ENCODE results near the gene ANKRD36B.
A peak's percentile ranks its signal among the peaks of the same experiment; 100 is the strongest.
"Not testable (repeated sequence)": the region's sequence is repeated elsewhere in the genome, so short reads cannot be mapped to it uniquely, and the experiment has no call there.

ANKRD36B gene
- 18.3 to 151 (median 54.0) reads per million in 9 experiments for total RNA-seq

DNA sequence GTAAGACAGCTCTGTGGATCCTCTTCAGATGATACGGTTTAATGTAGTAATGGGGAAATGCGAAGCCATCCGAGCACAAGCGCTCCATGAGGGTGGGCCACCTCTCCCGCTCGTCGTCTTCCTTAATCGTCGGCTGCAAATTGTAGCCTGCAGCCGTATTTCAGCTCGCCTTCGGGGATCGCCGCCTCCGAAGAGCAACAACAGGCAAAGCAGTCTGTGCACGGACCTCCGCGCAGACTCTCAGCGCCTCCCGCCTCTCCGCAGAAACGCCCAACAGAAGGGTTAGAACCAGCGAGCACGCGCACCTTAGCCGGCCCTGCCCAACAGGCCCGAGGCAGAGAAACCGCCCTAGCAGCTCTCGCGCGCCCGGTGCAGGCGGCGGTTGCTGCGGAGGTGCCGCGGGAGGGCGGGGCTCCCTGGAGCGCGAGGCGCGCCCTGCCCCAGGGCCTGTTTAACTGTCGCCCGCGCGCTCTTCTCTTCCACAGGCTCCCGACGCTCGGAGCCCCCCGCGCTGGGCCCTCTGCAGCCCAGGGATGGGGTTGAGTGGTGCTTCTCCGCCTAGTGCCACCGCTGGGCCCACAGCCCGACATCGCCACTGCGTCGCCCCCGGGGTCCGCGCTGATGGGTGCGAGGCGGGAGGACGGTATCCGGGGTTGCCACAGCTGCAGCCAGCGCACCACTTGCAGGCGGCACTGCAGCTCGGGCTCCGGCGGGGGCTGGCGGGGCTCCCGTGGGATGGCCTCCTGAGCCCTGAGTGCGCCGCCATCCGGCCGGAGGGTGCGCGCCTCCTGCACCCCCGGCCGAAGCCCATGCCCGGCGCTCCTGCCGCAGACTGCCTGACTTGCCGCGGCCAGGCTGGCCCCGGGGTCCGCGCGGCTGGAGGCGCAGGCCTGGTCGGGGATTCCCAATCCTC lies at the start of gene ANKRD36B:
Gene ANKRD36B, minus strand, starts transcription at position 280 of the 913 bp plus-strand sequence. Its CDS starts 192 bp downstream, at position 88.
- peak within 1 kb of the TSS; percentile 93 to 96 for H3K27ac Mint-ChIP-seq
- not testable (repeated sequence) for H3K4me1 Mint-ChIP-seq (ENCODE audit: low read depth in 2 of 2); H3K9me3 Mint-ChIP-seq; H3K36me3 Mint-ChIP-seq (ENCODE audit: insufficient read depth)
- peak within 1 kb of the TSS; percentile 93 to 96 for H3K4me3 Mint-ChIP-seq
- peaks cover 12% of the 10 kb centered on the region in 2 donors for H3K27me3 Mint-ChIP-seq
- DNase-seq (peak; percentile 45 to 57 (median 46)), ATAC-seq (replicated peaks) (peak; percentile 71)

DNA sequence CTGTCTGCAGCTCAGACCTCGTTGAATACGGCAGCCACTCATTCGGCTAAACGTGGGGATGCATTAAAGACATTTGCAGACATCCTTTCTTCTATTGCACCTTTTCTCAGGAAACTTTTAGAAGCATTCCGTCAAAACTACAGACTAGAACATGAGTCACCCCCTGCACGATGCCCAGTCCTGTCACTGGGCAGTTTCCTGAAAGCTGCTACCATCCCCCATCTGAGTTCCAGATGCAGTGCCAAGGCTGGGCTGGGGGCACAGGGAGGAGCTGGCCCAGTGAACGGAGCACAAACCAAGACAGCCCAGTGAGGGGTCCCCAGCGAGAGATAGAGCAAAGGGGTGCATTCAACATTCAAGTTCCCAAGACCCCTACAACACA lies 36.4 kb upstream of the ANKRD36B start:
- not testable (repeated sequence) for H3K27ac Mint-ChIP-seq; DNase-seq; H3K4me3 Mint-ChIP-seq; H3K9me3 Mint-ChIP-seq; H3K4me1 Mint-ChIP-seq (ENCODE audit: low read depth in 2 of 2); H3K36me3 Mint-ChIP-seq (ENCODE audit: insufficient read depth); ATAC-seq (replicated peaks)
- peaks cover 5 to 29% of the 10 kb centered on the region in 2 donors for H3K27me3 Mint-ChIP-seq

DNA sequence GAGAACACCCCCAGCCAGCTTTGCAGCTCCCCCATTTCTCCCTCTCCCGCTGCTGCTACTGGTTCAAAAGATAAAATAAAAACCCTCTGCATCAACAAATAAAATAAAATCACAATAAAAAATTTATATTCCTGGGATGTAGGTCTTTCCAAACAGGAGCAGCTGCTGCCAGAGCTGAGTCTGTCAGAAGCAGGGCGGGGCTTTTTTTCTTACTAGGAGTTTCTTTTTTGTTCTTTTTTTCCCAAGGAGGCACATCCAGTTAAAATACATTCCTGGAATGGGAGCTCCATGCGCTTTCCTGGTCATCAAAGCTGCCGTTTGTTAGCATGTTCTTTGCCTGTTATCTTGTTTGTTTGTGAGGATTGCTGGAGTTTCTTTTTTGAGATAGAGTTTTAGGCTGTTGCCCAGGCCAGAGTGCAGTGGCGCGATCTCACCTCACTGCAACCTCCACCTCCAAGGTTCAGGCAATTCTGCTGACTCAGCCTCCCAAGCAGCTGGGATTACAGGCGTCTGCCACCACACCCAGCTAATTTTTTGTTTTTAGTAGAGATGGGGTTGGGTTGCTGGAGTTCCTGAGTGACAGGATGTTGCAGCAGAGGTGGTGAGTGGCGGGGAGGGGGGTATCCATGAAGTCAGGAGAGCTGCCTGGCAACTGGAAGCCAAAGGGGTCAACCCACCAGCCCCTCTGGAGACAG lies 35.8 kb upstream of the ANKRD36B start:
- not testable (repeated sequence) for H3K27ac Mint-ChIP-seq; H3K4me3 Mint-ChIP-seq; ATAC-seq (replicated peaks); H3K9me3 Mint-ChIP-seq; H3K4me1 Mint-ChIP-seq (ENCODE audit: low read depth in 2 of 2); H3K36me3 Mint-ChIP-seq (ENCODE audit: insufficient read depth); DNase-seq
- H3K27me3 Mint-ChIP-seq, result peaks cover 5 to 24% of the 10 kb centered on the region in 2 donors

DNA sequence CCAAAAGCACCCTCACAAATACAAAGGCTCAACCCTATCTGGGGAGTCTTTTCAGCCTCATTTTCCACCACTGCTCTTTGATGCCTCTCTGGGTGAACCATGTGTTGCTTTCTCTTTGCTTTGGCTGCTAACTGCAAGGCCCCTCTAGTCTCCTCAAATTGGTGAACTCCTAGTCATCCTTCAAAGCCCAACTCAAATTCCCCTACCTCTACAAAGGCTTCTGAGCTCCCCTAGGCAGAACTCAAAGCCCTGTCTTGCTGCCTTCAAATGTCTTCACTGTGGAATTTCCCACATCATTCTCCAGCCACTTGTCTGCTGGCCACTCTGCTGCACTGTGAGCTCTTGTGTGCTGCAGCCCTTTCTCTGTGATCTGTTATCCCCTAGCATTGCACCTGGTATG lies 33.3 kb upstream of the ANKRD36B start:
- not testable (repeated sequence) for H3K4me3 Mint-ChIP-seq; H3K4me1 Mint-ChIP-seq (ENCODE audit: low read depth in 2 of 2); H3K27ac Mint-ChIP-seq; ATAC-seq (replicated peaks); H3K36me3 Mint-ChIP-seq (ENCODE audit: insufficient read depth); DNase-seq; H3K9me3 Mint-ChIP-seq
- H3K27me3 Mint-ChIP-seq, result peaks cover 5 to 23% of the 10 kb centered on the region in 2 donors

DNA sequence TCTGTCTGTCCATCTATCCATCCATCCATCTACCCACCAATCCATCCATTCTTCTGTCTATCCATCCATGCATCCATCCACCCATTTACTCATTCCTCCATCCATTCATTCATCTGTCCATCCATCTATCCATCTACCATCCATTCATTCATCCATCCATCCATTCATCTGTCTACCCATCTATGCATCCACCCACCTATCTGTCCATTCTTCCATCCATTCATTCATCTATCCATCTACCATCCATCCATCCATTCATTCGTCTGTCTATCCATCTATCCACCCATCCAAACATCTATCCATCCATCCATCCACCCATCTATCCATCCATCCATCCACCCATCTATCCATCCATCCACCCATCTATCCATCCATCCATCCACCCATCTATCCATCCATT lies 30.8 kb upstream of the ANKRD36B start:
- not testable (repeated sequence) for ATAC-seq (replicated peaks); H3K27me3 Mint-ChIP-seq; DNase-seq; H3K4me1 Mint-ChIP-seq (ENCODE audit: low read depth in 2 of 2); H3K9me3 Mint-ChIP-seq; H3K36me3 Mint-ChIP-seq (ENCODE audit: insufficient read depth); H3K27ac Mint-ChIP-seq; H3K4me3 Mint-ChIP-seq

DNA sequence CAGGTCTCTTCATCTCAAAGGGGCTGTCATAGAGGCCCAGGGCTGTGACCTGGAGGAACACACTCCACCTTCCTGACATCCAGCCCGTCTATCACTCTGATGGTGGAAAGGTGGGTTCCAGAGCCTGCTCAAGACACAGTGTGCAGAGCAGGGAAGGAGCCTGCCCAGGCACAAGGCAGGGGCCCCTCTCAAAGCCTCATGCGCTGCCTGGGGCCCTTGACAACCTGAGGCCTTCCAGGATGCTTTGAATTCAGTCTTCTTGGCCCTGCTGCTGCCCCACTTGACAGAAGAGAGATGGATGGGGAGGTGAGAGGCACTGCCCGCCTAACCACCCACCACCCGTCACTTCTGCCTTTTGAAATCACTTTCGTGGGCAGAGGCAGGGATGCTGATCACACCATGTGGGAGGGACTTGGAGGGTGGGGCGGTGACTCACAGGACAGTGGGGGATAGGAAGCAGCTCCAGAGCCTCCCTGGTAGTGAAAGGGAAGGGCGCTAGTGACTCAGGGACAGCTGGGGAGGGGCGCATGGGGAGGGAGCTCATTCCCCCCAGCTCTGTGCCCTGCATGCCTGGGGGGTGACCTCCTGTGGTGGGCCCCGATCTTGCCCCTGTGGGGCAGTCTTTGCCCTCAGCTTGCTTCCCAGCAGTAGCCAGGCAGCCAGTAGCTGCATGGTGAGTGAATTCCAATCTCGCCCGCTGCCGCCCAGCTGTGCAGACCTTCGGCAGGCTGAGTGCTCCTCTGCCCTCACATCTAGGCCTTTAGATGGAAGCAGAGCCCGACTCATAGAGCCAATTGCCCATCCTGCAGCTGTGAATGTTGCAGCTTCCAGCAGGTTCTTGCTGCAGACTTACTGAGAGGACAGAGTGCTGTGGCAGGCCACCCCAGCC lies 29.5 kb upstream of the ANKRD36B start:
- not testable (repeated sequence) for DNase-seq; H3K27ac Mint-ChIP-seq; H3K9me3 Mint-ChIP-seq; H3K4me3 Mint-ChIP-seq; H3K27me3 Mint-ChIP-seq; H3K36me3 Mint-ChIP-seq (ENCODE audit: insufficient read depth); H3K4me1 Mint-ChIP-seq (ENCODE audit: low read depth in 2 of 2)
- peak; percentile 62 for ATAC-seq (replicated peaks)

DNA sequence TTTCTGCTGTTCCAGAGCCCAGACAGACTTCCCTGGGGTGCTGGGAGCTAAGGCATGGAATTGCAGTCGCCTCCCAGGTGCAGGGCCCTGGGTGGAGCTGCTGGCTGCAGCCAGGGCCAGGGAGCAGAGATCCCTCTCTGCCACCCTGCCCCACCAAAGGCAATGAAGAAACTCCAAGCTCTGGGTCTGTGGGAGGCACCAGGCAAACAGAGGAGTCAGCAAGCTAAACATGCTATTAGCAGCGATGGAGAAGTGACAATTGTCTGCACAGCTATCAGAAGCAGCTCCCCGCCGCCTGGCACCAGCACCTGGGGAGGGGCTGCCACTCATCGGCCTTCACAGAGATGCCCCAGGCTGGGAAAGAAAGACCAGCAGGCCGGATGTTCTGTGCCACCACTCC lies 28.2 kb upstream of the ANKRD36B start:
- H3K36me3 Mint-ChIP-seq (ENCODE audit: insufficient read depth), result no peaks in the 10 kb centered on the region
- H3K4me3 Mint-ChIP-seq, result no peak overlapping the region
- DNase-seq, result no peak
- H3K4me1 Mint-ChIP-seq (ENCODE audit: low read depth in 2 of 2), result no peaks in the 10 kb centered on the region
- H3K27me3 Mint-ChIP-seq, result no peaks in the 10 kb centered on the region
- no peaks in the 10 kb centered on the region for H3K9me3 Mint-ChIP-seq
- no peak for ATAC-seq (replicated peaks)
- no peak overlapping the region for H3K27ac Mint-ChIP-seq

DNA sequence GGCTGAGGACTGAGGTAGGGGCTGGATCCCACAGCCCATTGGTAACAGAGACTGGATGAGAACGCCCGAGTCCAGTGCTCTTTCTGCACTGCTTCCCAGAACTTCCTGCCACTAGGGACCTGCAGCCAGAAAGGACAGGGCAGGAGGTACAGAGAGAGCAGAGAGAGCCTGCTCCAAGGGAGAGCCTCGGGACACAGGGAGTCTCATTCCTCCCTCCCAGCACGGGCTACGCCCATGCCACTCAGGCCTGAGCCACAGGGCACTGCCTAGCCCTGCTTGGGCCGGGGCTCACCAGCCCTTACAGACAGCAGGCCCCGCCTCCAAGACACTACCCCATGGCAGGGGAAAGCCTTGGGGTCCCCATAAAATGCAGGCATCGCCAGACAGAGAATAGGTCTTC lies 26.1 kb upstream of the ANKRD36B start:
- not testable (repeated sequence) for ATAC-seq (replicated peaks); H3K27me3 Mint-ChIP-seq; H3K27ac Mint-ChIP-seq; H3K36me3 Mint-ChIP-seq (ENCODE audit: insufficient read depth); H3K9me3 Mint-ChIP-seq; H3K4me3 Mint-ChIP-seq; DNase-seq; H3K4me1 Mint-ChIP-seq (ENCODE audit: low read depth in 2 of 2)

DNA sequence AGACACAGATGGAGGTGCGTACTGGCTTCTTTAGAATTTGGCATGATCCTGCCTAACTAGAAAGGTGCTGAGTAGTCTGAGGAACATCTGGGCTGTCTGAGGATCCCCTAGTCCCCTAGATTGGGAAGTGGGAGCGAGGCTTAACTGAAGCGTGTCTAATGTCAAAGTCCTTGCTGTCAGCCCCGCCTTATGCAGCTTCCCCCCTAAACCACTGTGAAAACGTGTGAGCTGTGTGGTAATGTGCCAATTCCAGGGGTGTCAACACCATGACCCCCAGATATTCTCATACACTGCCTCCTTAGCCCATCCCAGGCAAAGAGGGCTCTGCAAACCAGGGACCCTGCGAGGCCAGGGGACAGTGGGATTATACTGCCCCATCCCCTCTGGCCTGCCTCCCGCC lies 22.2 kb upstream of the ANKRD36B start:
- H3K9me3 Mint-ChIP-seq; ATAC-seq (replicated peaks); H3K36me3 Mint-ChIP-seq (ENCODE audit: insufficient read depth); H3K4me1 Mint-ChIP-seq (ENCODE audit: low read depth in 2 of 2); H3K4me3 Mint-ChIP-seq; H3K27me3 Mint-ChIP-seq; DNase-seq; H3K27ac Mint-ChIP-seq: not testable (repeated sequence)

DNA sequence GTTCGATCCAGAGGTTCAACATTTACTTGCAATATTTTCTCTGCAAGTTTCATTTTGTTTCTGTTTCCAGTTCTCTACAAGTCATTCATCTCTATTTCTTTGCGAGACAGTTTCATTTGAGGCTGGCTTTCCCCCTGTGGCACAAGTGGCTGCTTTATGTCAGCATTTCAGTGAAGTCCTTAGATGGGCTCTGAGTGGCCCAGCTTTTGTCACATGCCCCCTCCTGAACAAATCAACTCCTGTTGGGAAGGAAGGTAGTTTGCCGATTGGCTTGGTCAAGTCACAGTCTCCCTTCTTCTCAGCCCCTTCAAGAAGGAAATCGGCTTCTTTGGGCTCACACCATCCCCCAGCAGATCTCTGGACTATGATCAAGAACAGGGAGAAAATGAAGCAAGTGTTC lies 19.1 kb upstream of the ANKRD36B start:
- H3K36me3 Mint-ChIP-seq (ENCODE audit: insufficient read depth), result not testable (repeated sequence)

DNA sequence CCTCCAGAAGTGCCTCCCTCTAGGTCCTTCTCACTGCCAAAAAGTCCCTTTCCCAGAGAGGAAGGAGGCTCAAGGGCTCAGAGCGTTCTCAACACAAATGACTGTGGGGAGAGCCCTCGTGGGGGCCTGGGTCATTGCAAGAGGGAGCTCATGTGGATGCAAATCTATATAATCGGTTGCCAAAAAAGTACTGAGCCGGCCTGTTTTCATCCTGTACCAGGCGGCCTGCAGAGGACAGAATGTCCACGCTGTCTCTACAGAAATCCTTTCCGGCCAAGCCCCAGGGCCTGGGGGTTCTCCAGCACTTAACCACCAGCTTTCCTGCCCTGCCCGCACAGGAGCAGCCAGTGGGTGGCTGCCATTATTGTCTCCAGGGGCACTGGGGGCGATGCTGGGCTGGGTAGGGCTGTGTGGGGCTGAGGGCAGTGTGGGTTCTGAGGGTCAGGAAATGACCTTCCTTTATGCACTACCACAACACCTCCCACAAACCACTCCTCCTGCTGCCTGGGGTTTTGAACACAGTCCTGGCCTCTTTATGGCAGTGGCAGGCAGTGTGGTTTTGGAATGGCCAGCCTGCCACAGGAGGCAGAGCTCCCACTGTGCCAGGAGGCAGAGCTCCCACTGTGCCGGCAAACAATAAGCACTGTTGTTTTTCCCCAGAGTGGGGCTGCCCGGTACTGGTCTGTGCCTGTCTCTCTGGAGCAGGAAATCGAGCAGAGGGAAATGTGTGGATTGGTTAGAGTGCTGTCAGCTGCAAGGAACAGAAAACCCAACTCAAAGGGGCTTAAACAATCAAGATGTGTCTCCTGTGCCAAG lies 16.1 kb upstream of the ANKRD36B start:
- DNase-seq; H3K4me1 Mint-ChIP-seq (ENCODE audit: low read depth in 2 of 2); H3K9me3 Mint-ChIP-seq; ATAC-seq (replicated peaks); H3K36me3 Mint-ChIP-seq (ENCODE audit: insufficient read depth); H3K4me3 Mint-ChIP-seq; H3K27ac Mint-ChIP-seq: not testable (repeated sequence)
- peaks cover 9 to 14% of the 10 kb centered on the region in 2 donors for H3K27me3 Mint-ChIP-seq

More for the DNA sequence above, 19.1 kb upstream of the ANKRD36B start:
- ATAC-seq (replicated peaks); H3K9me3 Mint-ChIP-seq; H3K4me1 Mint-ChIP-seq (ENCODE audit: low read depth in 2 of 2); H3K27me3 Mint-ChIP-seq; DNase-seq; H3K27ac Mint-ChIP-seq; H3K4me3 Mint-ChIP-seq: not testable (repeated sequence)

DNA sequence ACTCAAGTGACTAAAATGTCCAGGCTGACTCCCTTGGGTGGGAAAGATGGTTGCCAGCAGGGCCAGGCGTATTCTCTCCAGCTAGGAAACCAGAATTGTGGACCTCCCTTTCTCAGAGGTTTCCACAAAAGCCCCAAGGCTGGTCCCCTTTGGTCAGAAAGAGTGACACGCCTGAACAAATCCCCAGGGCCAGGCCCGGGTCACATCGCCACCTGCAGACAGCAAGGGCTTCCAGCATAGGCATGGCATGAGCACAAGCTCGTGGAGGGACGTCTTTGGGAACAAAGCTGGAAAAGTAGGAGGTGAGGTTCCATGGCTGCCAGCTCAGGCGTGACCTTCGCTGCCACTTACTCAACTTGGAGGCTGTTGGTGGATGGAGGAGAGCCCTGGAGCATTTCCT lies 15.4 kb upstream of the ANKRD36B start:
- not testable (repeated sequence) for DNase-seq; H3K4me1 Mint-ChIP-seq (ENCODE audit: low read depth in 2 of 2); ATAC-seq (replicated peaks); H3K9me3 Mint-ChIP-seq; H3K36me3 Mint-ChIP-seq (ENCODE audit: insufficient read depth); H3K27ac Mint-ChIP-seq; H3K4me3 Mint-ChIP-seq
- H3K27me3 Mint-ChIP-seq, result peaks cover 15 to 20% of the 10 kb centered on the region in 2 donors

All from effector memory CD8-positive, alpha-beta T cell (primary cell).